Measurements from ENCODE around the gene PRSS48.
"Not testable (repeated sequence)": the region's sequence is repeated elsewhere in the genome, so short reads cannot be mapped to it uniquely, and the experiment has no call there.

The PRSS48 gene

GRCh38 chr4:151321586-151321985 is 44.6 kb downstream of the PRSS48 start:
- Histone ChIP-seq H3K27ac (ENCODE audit: low read depth, low read length) (no peak overlapping the region), H3K56ac (ENCODE audit: low read length) (no peak overlapping the region), H2BK5ac (ENCODE audit: low read length) (no peak overlapping the region), H3K18ac (ENCODE audit: low read length) (no peak overlapping the region), H2AK5ac (ENCODE audit: low read length) (no peak overlapping the region), H3K23ac (ENCODE audit: low read length) (no peak overlapping the region), H4K5ac (ENCODE audit: low read length) (no peak overlapping the region), H3K4me2 (ENCODE audit: low read length) (no peak overlapping the region), H3K4me1 (ENCODE audit: control insufficient read depth, low read depth, low read length) (peaks cover 2% of the 10 kb centered on the region), H3K79me1 (ENCODE audit: low read length) (peaks cover 6% of the 10 kb centered on the region), H3K4me3 (ENCODE audit: low read length) (no peak overlapping the region), H4K8ac (ENCODE audit: low read depth, low read length) (no peak overlapping the region), H2BK15ac (replicated peaks; ENCODE audit: low read depth) (peak overlapping the region; percentile 3), H3K36me3 (ENCODE audit: control insufficient read depth, insufficient read depth, low read length) (no peaks in the 10 kb centered on the region), H3K4ac (ENCODE audit: low read depth, low read length) (no peak overlapping the region), H2BK120ac (ENCODE audit: low read depth, low read length) (no peak overlapping the region), H3K9ac (ENCODE audit: low read length) (no peak overlapping the region), H3K27me3 (ENCODE audit: insufficient read depth, low read length, poor library complexity) (no peaks in the 10 kb centered on the region), H3K79me2 (ENCODE audit: control insufficient read depth, insufficient read depth, low read length) (peaks cover 45% of the 10 kb centered on the region)
- WGBS (ENCODE audit: extremely low coverage, insufficient coverage, low lambda C conversion rate): no CpG with 5 or more reads among the region's 1 CpG
- no peak for DNase-seq

GRCh38 chr4:151322161-151322560 is 45.2 kb downstream of the PRSS48 start:
- not testable (repeated sequence) for H3K9ac ChIP-seq (ENCODE audit: low read length); H3K4me2 ChIP-seq (ENCODE audit: low read length); H2BK120ac ChIP-seq (ENCODE audit: low read depth, low read length); H3K36me3 ChIP-seq (ENCODE audit: control insufficient read depth, insufficient read depth, low read length); H3K4me1 ChIP-seq (ENCODE audit: control insufficient read depth, low read depth, low read length); H3K4ac ChIP-seq (ENCODE audit: low read depth, low read length); H3K18ac ChIP-seq (ENCODE audit: low read length); H2AK5ac ChIP-seq (ENCODE audit: low read length); H3K23ac ChIP-seq (ENCODE audit: low read length); H4K5ac ChIP-seq (ENCODE audit: low read length); H3K79me1 ChIP-seq (ENCODE audit: low read length); DNase-seq; H3K4me3 ChIP-seq (ENCODE audit: low read length); H3K56ac ChIP-seq (ENCODE audit: low read length); H3K27ac ChIP-seq (ENCODE audit: low read depth, low read length); H2BK5ac ChIP-seq (ENCODE audit: low read length); H3K27me3 ChIP-seq (ENCODE audit: insufficient read depth, low read length, poor library complexity)
- Histone ChIP-seq H4K8ac (ENCODE audit: low read depth, low read length) (peak overlapping the region; percentile 39), H2BK15ac (replicated peaks; ENCODE audit: low read depth) (peak overlapping the region; percentile 3), H3K79me2 (ENCODE audit: control insufficient read depth, insufficient read depth, low read length) (peaks cover 40% of the 10 kb centered on the region)
- WGBS (ENCODE audit: extremely low coverage, insufficient coverage, low lambda C conversion rate): no CpG with 5 or more reads among the region's 4 CpGs

GRCh38 chr4:151322570-151322969 is 45.6 kb downstream of the PRSS48 start:
- Histone ChIP-seq H3K27me3 (ENCODE audit: insufficient read depth, low read length, poor library complexity) (no peaks in the 10 kb centered on the region), H3K27ac (ENCODE audit: low read depth, low read length) (no peak overlapping the region), H3K4me1 (ENCODE audit: control insufficient read depth, low read depth, low read length) (peaks cover 2% of the 10 kb centered on the region), H3K4ac (ENCODE audit: low read depth, low read length) (no peak overlapping the region), H3K4me2 (ENCODE audit: low read length) (no peak overlapping the region), H4K5ac (ENCODE audit: low read length) (no peak overlapping the region), H3K4me3 (ENCODE audit: low read length) (no peak overlapping the region), H3K18ac (ENCODE audit: low read length) (no peak overlapping the region), H3K9ac (ENCODE audit: low read length) (no peak overlapping the region), H3K23ac (ENCODE audit: low read length) (no peak overlapping the region), H3K79me1 (ENCODE audit: low read length) (peaks cover 5% of the 10 kb centered on the region), H2AK5ac (ENCODE audit: low read length) (no peak overlapping the region), H2BK5ac (ENCODE audit: low read length) (no peak overlapping the region), H3K56ac (ENCODE audit: low read length) (no peak overlapping the region), H3K79me2 (ENCODE audit: control insufficient read depth, insufficient read depth, low read length) (peaks cover 36% of the 10 kb centered on the region), H4K8ac (ENCODE audit: low read depth, low read length) (no peak overlapping the region), H3K36me3 (ENCODE audit: control insufficient read depth, insufficient read depth, low read length) (no peaks in the 10 kb centered on the region), H2BK15ac (replicated peaks; ENCODE audit: low read depth) (no peak overlapping the region), H2BK120ac (ENCODE audit: low read depth, low read length) (no peak overlapping the region)
- no peak for DNase-seq

- H3K18ac ChIP-seq (ENCODE audit: low read length): no peak overlapping the region
- H3K79me2 ChIP-seq (ENCODE audit: control insufficient read depth, insufficient read depth, low read length): peaks cover 35% of the 10 kb centered on the region
- peaks cover 2% of the 10 kb centered on the region for H3K4me1 ChIP-seq (ENCODE audit: control insufficient read depth, low read depth, low read length)
- no peak overlapping the region for H2BK5ac ChIP-seq (ENCODE audit: low read length)
- peak overlapping the region; percentile 59 for H3K9ac ChIP-seq (ENCODE audit: low read length)
- no peak overlapping the region for H3K27ac ChIP-seq (ENCODE audit: low read depth, low read length)
- H3K56ac ChIP-seq (ENCODE audit: low read length): peak overlapping the region; percentile 69
- no peaks in the 10 kb centered on the region for H3K27me3 ChIP-seq (ENCODE audit: insufficient read depth, low read length, poor library complexity)
- H3K4ac ChIP-seq (ENCODE audit: low read depth, low read length): no peak overlapping the region
- H4K8ac ChIP-seq (ENCODE audit: low read depth, low read length): no peak overlapping the region
- no peak overlapping the region for H2BK120ac ChIP-seq (ENCODE audit: low read depth, low read length)
- no peak overlapping the region for H3K4me3 ChIP-seq (ENCODE audit: low read length)
- no CpG with 5 or more reads among the region's 1 CpG for WGBS (ENCODE audit: extremely low coverage, insufficient coverage, low lambda C conversion rate)
- H2AK5ac ChIP-seq (ENCODE audit: low read length): no peak overlapping the region
- H3K23ac ChIP-seq (ENCODE audit: low read length): no peak overlapping the region
- no peak overlapping the region for H4K5ac ChIP-seq (ENCODE audit: low read length)
- no peaks in the 10 kb centered on the region for H3K36me3 ChIP-seq (ENCODE audit: control insufficient read depth, insufficient read depth, low read length)
- H2BK15ac ChIP-seq (replicated peaks; ENCODE audit: low read depth): peak overlapping the region; percentile 99
- DNase-seq: no peak
- peak overlapping the region; percentile 29 for H3K4me2 ChIP-seq (ENCODE audit: low read length)
- peaks cover 5% of the 10 kb centered on the region for H3K79me1 ChIP-seq (ENCODE audit: low read length)
Measured at GRCh38 chr4:151323667-151324066, 46.7 kb downstream of the PRSS48 start.

DNA sequence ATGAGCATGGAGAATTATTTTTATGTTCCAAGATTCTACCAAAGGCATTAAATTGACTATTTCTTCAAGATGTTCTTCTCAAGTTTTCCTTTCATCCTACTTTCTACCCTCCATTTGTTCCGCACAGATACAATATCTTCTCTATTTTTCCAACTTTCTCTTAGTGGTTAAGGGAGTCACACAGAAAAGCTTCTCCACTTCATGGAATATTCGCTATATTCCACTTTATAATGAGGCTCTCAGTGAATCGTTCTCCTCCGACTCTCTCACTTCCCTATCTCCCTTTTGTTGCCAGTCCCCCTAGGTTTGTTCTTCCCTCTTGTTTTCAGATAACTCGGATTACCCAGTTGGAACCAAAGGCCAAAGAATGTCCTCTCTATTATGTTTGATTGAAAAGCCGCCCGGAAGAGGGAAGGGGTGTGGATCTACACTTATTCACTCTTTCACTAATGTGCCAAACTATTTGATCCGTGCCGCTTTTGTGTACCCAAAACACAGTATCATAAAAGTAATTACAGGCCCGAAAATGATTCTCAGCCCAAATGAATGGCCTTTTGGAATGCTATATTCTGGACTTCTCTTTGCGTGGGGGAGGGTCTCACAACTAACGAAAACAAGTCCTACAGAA is 47.3 kb downstream of the PRSS48 start:
- Histone ChIP-seq H3K18ac (ENCODE audit: low read length) (peak overlapping the region; percentile 91), H4K5ac (ENCODE audit: low read length) (no peak overlapping the region), H3K4me2 (ENCODE audit: low read length) (peak overlapping the region; percentile 45), H3K23ac (ENCODE audit: low read length) (no peak overlapping the region), H3K27ac (ENCODE audit: low read depth, low read length) (peak overlapping the region; percentile 90), H3K36me3 (ENCODE audit: control insufficient read depth, insufficient read depth, low read length) (no peaks in the 10 kb centered on the region), H3K79me1 (ENCODE audit: low read length) (peaks cover 5% of the 10 kb centered on the region), H3K4ac (ENCODE audit: low read depth, low read length) (peak overlapping the region; percentile 61), H2BK15ac (replicated peaks; ENCODE audit: low read depth) (peak overlapping the region; percentile 86), H3K79me2 (ENCODE audit: control insufficient read depth, insufficient read depth, low read length) (peaks cover 33% of the 10 kb centered on the region), H3K9ac (ENCODE audit: low read length) (peak overlapping the region; percentile 88), H3K27me3 (ENCODE audit: insufficient read depth, low read length, poor library complexity) (no peaks in the 10 kb centered on the region), H2BK5ac (ENCODE audit: low read length) (no peak overlapping the region), H2AK5ac (ENCODE audit: low read length) (no peak overlapping the region), H2BK120ac (ENCODE audit: low read depth, low read length) (no peak overlapping the region), H3K4me3 (ENCODE audit: low read length) (peak overlapping the region; percentile 55), H3K4me1 (ENCODE audit: control insufficient read depth, low read depth, low read length) (peaks cover 2% of the 10 kb centered on the region), H4K8ac (ENCODE audit: low read depth, low read length) (no peak overlapping the region), H3K56ac (ENCODE audit: low read length) (peak overlapping the region; percentile 94)
- DNase-seq: peak; percentile 92
- WGBS (ENCODE audit: extremely low coverage, insufficient coverage, low lambda C conversion rate): no CpG with 5 or more reads among the region's 12 CpGs

DNA sequence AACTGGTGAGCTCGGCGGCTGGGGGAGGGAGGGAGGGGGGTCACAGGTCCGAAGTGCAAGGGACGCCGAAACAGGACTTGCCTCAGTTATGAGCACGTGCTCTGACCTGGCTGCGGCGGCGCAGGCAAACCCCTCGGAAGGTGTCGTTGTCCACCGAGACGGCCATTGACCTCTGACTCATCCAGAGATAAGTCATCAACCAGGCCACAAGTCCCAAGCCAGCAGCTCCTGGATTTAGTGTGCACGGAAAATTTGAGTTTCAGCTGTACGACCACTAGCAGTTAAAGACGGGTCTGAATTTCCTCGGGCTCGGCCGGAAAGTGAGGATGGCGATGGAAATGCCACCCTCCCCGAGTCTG is 47.8 kb downstream of the PRSS48 start:
- H3K4me3 ChIP-seq (ENCODE audit: low read length): peak overlapping the region; percentile 84
- peak overlapping the region; percentile 61 for H3K4ac ChIP-seq (ENCODE audit: low read depth, low read length)
- H2BK5ac ChIP-seq (ENCODE audit: low read length): peak overlapping the region; percentile 91
- peak overlapping the region; percentile 64 for H3K4me2 ChIP-seq (ENCODE audit: low read length)
- peak overlapping the region; percentile 86 for H2BK15ac ChIP-seq (replicated peaks; ENCODE audit: low read depth)
- peak overlapping the region; percentile 88 for H3K9ac ChIP-seq (ENCODE audit: low read length)
- DNase-seq: peak; percentile 93
- H2BK120ac ChIP-seq (ENCODE audit: low read depth, low read length): no peak overlapping the region
- H3K79me1 ChIP-seq (ENCODE audit: low read length): peaks cover 5% of the 10 kb centered on the region
- no peaks in the 10 kb centered on the region for H3K36me3 ChIP-seq (ENCODE audit: control insufficient read depth, insufficient read depth, low read length)
- peak overlapping the region; percentile 91 for H3K18ac ChIP-seq (ENCODE audit: low read length)
- no CpG with 5 or more reads among the region's 21 CpGs for WGBS (ENCODE audit: extremely low coverage, insufficient coverage, low lambda C conversion rate)
- H3K4me1 ChIP-seq (ENCODE audit: control insufficient read depth, low read depth, low read length): peaks cover 2% of the 10 kb centered on the region
- H4K8ac ChIP-seq (ENCODE audit: low read depth, low read length): no peak overlapping the region
- no peak overlapping the region for H4K5ac ChIP-seq (ENCODE audit: low read length)
- peak overlapping the region; percentile 90 for H3K27ac ChIP-seq (ENCODE audit: low read depth, low read length)
- no peaks in the 10 kb centered on the region for H3K27me3 ChIP-seq (ENCODE audit: insufficient read depth, low read length, poor library complexity)
- H3K23ac ChIP-seq (ENCODE audit: low read length): no peak overlapping the region
- peak overlapping the region; percentile 94 for H3K56ac ChIP-seq (ENCODE audit: low read length)
- H2AK5ac ChIP-seq (ENCODE audit: low read length): no peak overlapping the region
- peaks cover 28% of the 10 kb centered on the region for H3K79me2 ChIP-seq (ENCODE audit: control insufficient read depth, insufficient read depth, low read length)
